Fibroblast of lung (primary cell): Measurements from ENCODE around the gene FKBP10. TPM values are rescaled to one million over a fixed set of nuclear protein-coding genes. Genes with fewer than 3 reads are reported as not detected.
A peak's percentile ranks its signal among the peaks of the same experiment; 100 is the strongest.

Experiments used
- DNase-seq, 2 donors: peaks; one replicate each; pipeline versions ENCODE4 v3.0.0 to v3.0.0-alpha.2; 2010; ENCODE audit warnings: low read depth in 2 of 2
- H2AFZ ChIP-seq: 2 replicates; pipeline ENCODE4 v1.5.1; 2012; ENCODE audit warnings: low read length, control low read depth, inconsistent platforms
- H3K27ac ChIP-seq: 2 replicates; pipeline ENCODE4 v1.5.1; 2011; ENCODE audit warnings: low read length, control low read depth; ENCODE audit not compliant: insufficient read depth
- H3K27me3 ChIP-seq: 2 replicates; pipeline ENCODE4 v1.5.1; 2011; ENCODE audit warnings: mild to moderate bottlenecking, low read length; ENCODE audit not compliant: control insufficient read depth, insufficient read depth
- H3K36me3 ChIP-seq: 2 replicates; pipeline ENCODE4 v1.5.1; 2011; ENCODE audit warnings: low read length; ENCODE audit not compliant: control insufficient read depth, insufficient read depth
- H3K4me1 ChIP-seq: 2 replicates; pipeline ENCODE4 v1.5.1; 2011; ENCODE audit warnings: low read length; ENCODE audit not compliant: control insufficient read depth, insufficient read depth; ENCODE audit errors: extremely low read depth
- H3K4me2 ChIP-seq: 2 replicates; pipeline ENCODE4 v1.5.1; 2011; ENCODE audit warnings: low read length, control low read depth; ENCODE audit not compliant: insufficient read depth; ENCODE audit errors: extremely low read depth
- H3K4me3 ChIP-seq, 4 experiments: fragments of 200-600 bp in 1 of 4; sonication (generic) in 1 of 4; replicated peaks in 1 of 4; 2 replicates each; pipeline ENCODE4 v1.5.1; 2011 to 2016; ENCODE audit warnings: low read length in 4 of 4, low read depth in 3 of 4, mild to moderate bottlenecking in 3 of 4, control low read depth in 2 of 4, inconsistent platforms in 1 of 4, mixed read lengths in 1 of 4; ENCODE audit not compliant: insufficient read depth in 1 of 4; ENCODE audit errors: control extremely low read depth in 1 of 4
- H3K79me2 ChIP-seq: 2 replicates; pipeline ENCODE4 v1.5.1; 2012; ENCODE audit warnings: mild to moderate bottlenecking, low read length, inconsistent platforms; ENCODE audit not compliant: control insufficient read depth, insufficient read depth
- H3K9ac ChIP-seq: 2 replicates; pipeline ENCODE4 v1.5.1; 2011; ENCODE audit warnings: mild to moderate bottlenecking, low read length, control low read depth; ENCODE audit not compliant: insufficient read depth
- H3K9me3 ChIP-seq: 2 replicates; pipeline ENCODE4 v1.5.1; 2012; ENCODE audit warnings: low read depth, low read length; ENCODE audit not compliant: control insufficient read depth, insufficient read depth
- H4K20me1 ChIP-seq: 2 replicates; pipeline ENCODE4 v1.5.1; 2011; ENCODE audit warnings: low read length; ENCODE audit not compliant: control insufficient read depth, insufficient read depth; ENCODE audit errors: extremely low read depth
- EZH2 ChIP-seq: IDR thresholded peaks from 2 replicates; pipeline ENCODE4 v1.5.1; 2012; ENCODE audit warnings: low read length, control low read depth, mild to moderate bottlenecking; ENCODE audit errors: missing control alignments
- polyA minus RNA-seq: library from RNA; depleted of rRNA, polyadenylated mRNA; stranded (reverse); fragments of >200 nt; gene quantifications from 2 replicates; pipeline ENCODE4 v1.2.3, GENCODE V29; 2011; ENCODE audit warnings: low replicate concordance
- polyA plus RNA-seq, 2 donors: library from polyadenylated mRNA; depleted of rRNA in 1 of 2; stranded (reverse) in 1 of 2; unstranded in 1 of 2; fragments of >200 nt; gene quantifications; 2 replicates each; pipeline ENCODE4 v1.2.1, GENCODE V29; 2011 to 2012; ENCODE audit warnings: missing spikeins in 1 of 2
- total RNA-seq: library from RNA; depleted of rRNA; stranded (reverse); fragments of >200 nt; gene quantifications from 2 replicates; pipeline ENCODE4 v1.2.1, GENCODE V29; 2014
- TF ChIP-seq, protein P1 (sequence below), 2 donors: IDR thresholded peaks in 1 of 2; conservative IDR thresholded peaks in 1 of 2; 1 replicate in 1 of 2; 2 replicates in 1 of 2; pipeline ENCODE4 v1.5.1; 2011 to 2012; ENCODE audit warnings: low read length in 2 of 2, control low read depth in 1 of 2, inconsistent platforms in 1 of 2, low read depth in 1 of 2, mild to moderate bottlenecking in 1 of 2

FKBP10 gene, protein sequence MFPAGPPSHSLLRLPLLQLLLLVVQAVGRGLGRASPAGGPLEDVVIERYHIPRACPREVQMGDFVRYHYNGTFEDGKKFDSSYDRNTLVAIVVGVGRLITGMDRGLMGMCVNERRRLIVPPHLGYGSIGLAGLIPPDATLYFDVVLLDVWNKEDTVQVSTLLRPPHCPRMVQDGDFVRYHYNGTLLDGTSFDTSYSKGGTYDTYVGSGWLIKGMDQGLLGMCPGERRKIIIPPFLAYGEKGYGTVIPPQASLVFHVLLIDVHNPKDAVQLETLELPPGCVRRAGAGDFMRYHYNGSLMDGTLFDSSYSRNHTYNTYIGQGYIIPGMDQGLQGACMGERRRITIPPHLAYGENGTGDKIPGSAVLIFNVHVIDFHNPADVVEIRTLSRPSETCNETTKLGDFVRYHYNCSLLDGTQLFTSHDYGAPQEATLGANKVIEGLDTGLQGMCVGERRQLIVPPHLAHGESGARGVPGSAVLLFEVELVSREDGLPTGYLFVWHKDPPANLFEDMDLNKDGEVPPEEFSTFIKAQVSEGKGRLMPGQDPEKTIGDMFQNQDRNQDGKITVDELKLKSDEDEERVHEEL
- total RNA-seq (182 and 211 TPM in 2 replicates), polyA plus RNA-seq (242 and 262 TPM in 2 replicates), polyA minus RNA-seq (224 and 295 TPM in 2 replicates)
- 225 and 257 TPM in 2 replicates for polyA plus RNA-seq (2012)

DNA sequence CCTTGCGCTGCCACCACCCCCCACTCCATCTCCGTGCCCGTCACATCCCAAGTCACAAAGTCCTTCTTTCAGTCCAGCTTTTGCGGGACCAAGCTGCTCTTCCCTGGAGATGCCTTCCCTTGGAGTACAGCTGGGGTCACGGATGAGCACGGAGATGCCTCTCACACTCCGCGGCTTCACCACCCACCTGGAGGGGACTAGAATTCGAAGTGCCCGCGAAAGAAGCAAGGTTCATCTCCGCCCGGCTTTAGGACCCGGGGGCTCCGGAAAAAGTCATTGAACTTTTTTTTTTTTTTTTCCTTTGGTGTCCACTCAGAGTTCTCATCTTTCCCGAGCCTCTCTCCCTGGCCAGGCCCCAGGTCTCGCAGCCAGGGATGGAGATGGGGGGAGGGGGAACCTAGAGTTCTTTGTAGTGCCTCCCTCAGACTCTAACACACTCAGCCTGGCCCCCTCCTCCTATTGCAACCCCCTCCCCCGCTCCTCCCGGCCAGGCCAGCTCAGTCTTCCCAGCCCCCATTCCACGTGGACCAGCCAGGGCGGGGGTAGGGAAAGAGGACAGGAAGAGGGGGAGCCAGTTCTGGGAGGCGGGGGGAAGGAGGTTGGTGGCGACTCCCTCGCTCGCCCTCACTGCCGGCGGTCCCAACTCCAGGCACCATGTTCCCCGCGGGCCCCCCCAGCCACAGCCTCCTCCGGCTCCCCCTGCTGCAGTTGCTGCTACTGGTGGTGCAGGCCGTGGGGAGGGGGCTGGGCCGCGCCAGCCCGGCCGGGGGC lies at the start of gene FKBP10:
TSS of gene FKBP10 (plus strand) at position 624 of the 771 bp plus-strand sequence. CDS start at position 655, 31 bp downstream.
- peaks cover 14% of the 10 kb centered on the region for H3K4me1 ChIP-seq
- peak within 1 kb of the TSS; percentile 98 for H2AFZ ChIP-seq
- peak; percentile 91 to 92 for DNase-seq
- no peaks in the 10 kb centered on the region for H3K9me3 ChIP-seq
- H3K4me3 ChIP-seq, result peak within 1 kb of the TSS; percentile 89 to 99 (median 94)
- peak within 1 kb of the TSS; percentile 77 for H3K27ac ChIP-seq
- peaks cover 47% of the 10 kb centered on the region for H3K79me2 ChIP-seq
- H3K4me2 ChIP-seq, result peak within 1 kb of the TSS; percentile 98
- H4K20me1 ChIP-seq, result no peaks in the 10 kb centered on the region
- H3K9ac ChIP-seq, result peak within 1 kb of the TSS; percentile 71
- H3K27me3 ChIP-seq, result no peaks in the 10 kb centered on the region
- H3K36me3 ChIP-seq, result peaks cover 9% of the 10 kb centered on the region
- TF ChIP-seq EZH2, result no peak
- TF ChIP-seq, protein P1, sequence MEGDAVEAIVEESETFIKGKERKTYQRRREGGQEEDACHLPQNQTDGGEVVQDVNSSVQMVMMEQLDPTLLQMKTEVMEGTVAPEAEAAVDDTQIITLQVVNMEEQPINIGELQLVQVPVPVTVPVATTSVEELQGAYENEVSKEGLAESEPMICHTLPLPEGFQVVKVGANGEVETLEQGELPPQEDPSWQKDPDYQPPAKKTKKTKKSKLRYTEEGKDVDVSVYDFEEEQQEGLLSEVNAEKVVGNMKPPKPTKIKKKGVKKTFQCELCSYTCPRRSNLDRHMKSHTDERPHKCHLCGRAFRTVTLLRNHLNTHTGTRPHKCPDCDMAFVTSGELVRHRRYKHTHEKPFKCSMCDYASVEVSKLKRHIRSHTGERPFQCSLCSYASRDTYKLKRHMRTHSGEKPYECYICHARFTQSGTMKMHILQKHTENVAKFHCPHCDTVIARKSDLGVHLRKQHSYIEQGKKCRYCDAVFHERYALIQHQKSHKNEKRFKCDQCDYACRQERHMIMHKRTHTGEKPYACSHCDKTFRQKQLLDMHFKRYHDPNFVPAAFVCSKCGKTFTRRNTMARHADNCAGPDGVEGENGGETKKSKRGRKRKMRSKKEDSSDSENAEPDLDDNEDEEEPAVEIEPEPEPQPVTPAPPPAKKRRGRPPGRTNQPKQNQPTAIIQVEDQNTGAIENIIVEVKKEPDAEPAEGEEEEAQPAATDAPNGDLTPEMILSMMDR (conservative IDR thresholded peaks at IDR 0.05 in 1 of 2, IDR thresholded peaks at IDR 0.05 in 1 of 2; ENCODE audit: low read depth in 1 of 2, low read length in 2 of 2), result no peak

DNA sequence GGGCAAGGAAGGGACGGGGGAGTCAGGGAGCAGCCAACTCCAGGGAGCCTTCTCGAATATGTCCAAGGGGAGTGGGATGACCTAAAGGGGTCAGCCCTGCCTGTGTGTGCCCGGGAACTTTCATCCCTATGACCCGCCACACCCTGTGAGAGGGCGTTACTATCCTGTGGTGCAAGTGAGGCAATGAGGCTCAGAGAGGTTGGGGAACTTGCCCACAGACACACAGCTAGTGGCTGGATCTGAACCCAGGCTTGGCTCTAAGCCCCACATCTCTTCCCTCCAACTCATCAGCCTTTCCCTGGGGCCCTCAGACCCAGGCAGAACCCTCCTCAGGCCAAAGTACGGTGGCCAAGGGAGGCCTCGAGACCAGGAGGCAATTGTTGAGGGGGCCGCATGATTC lies 49.5 kb upstream of the FKBP10 start:
- no peak for DNase-seq
- Histone ChIP-seq H4K20me1 (no peaks in the 10 kb centered on the region), H3K27me3 (no peaks in the 10 kb centered on the region), H3K79me2 (no peaks in the 10 kb centered on the region), H2AFZ (no peak overlapping the region), H3K9me3 (no peaks in the 10 kb centered on the region), H3K4me2 (no peak overlapping the region), H3K36me3 (no peaks in the 10 kb centered on the region), H3K4me1 (no peaks in the 10 kb centered on the region), H3K4me3 (no peak overlapping the region), H3K27ac (no peak overlapping the region), H3K9ac (no peak overlapping the region)
- no peak for TF ChIP-seq EZH2
- TF ChIP-seq, protein P1 (conservative IDR thresholded peaks at IDR 0.05 in 1 of 2, IDR thresholded peaks at IDR 0.05 in 1 of 2; ENCODE audit: low read depth in 1 of 2, low read length in 2 of 2), result no peak

DNA sequence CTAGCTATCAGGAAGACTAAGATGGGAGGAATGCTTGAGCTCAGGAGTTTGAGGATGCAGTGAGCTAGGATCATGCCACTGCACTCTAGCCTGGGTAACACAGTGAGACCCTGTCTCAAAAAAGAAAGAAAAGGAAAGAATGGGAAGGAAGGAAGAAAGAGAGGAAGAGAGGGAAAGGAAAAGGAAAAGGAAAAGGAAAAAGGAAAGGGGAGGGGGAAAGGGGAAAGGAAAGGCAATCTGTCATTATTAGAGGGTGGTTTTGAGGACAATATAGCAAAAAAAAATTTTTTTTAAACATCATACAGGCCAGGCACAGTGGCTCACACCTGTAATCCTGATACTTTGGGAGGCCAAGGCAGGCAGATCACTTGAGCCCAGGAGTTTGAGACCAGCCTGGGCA lies 46.7 kb upstream of the FKBP10 start:
- Histone ChIP-seq H3K36me3 (no peaks in the 10 kb centered on the region), H3K4me2 (no peak overlapping the region), H3K9me3 (no peaks in the 10 kb centered on the region), H3K9ac (no peak overlapping the region), H3K4me3 (no peak overlapping the region), H3K79me2 (no peaks in the 10 kb centered on the region), H3K27ac (no peak overlapping the region), H2AFZ (no peak overlapping the region), H4K20me1 (no peaks in the 10 kb centered on the region), H3K4me1 (no peaks in the 10 kb centered on the region), H3K27me3 (no peaks in the 10 kb centered on the region)
- no peak for DNase-seq
- TF ChIP-seq, protein P1 (conservative IDR thresholded peaks at IDR 0.05 in 1 of 2, IDR thresholded peaks at IDR 0.05 in 1 of 2; ENCODE audit: low read depth in 1 of 2, low read length in 2 of 2), result no peak
- no peak for TF ChIP-seq EZH2
